Hair follicle dermal papilla cell (primary cell): ENCODE measurements around the gene CEMIP2. TPM values are rescaled to one million over a fixed set of nuclear protein-coding genes. Genes with fewer than 3 reads are reported as not detected.

ENCODE experiments used
- total RNA-seq: library from RNA; depleted of rRNA; stranded (reverse); fragments of >200 nt; gene quantifications from 2 replicates; pipeline ENCODE4 v1.2.3, GENCODE V29; 2012

Gene CEMIP2
- 278 and 348 TPM in 2 replicates for total RNA-seq

GRCh38 chr9:71768388-71769174 is at the start of gene CEMIP2:
Gene CEMIP2 (minus strand): TSS chr9:71768513. CDS start chr9:71750373, 18,140 bp downstream.

Other genes starting within 250 kb of the CEMIP2 start
- gene ABHD17B, start 142.7 kb upstream of the CEMIP2 start, total RNA-seq: 30.3 and 31.7 TPM in 2 replicates
- 13.3 and 15.3 TPM in 2 replicates for gene C9orf85, start 143.1 kb upstream of the CEMIP2 start, total RNA-seq